HG02938 (cell line): ENCODE data around the gene DVL3.
"Not testable (repeated sequence)": the region's sequence is repeated elsewhere in the genome, so short reads cannot be mapped to it uniquely, and the experiment has no call there.

ENCODE experiments used
- ATAC-seq: cut with Tn5 transposase; IDR thresholded peaks from one replicate; pipeline ENCODE4 v1.9.1; 2021; ENCODE audit warnings: mild to moderate bottlenecking, moderate library complexity; ENCODE audit not compliant: unreplicated experiment

Gene DVL3

GRCh38 chr3:184155644-184156521 is 706 bp downstream of the DVL3 start:
- peak; percentile 37 for ATAC-seq

DNA sequence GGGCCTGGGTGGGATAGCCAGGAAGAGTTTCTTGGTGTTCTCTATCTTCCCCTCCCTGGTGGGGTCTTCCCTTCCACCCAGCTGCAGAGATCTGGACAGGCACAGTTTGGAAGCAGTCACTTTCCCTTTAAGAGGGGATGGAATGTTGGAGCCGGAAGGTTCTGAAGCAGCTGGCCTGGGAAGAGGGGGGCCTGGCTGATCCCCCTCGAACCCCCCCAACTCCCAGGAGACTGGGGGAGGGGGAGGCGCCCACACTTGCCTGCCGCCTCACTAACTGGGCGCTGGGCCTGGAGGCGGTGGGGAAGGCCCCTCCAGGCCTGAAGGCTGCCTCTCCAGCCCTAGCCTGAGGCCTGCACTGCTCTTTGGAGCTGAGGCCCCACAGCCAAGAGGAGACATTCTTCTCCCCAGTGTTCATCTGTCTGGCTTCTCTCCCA is 1.4 kb downstream of the DVL3 start:
- no peak for ATAC-seq

- ATAC-seq: no peak
Measured at GRCh38 chr3:184157206-184157605, 2.0 kb downstream of the DVL3 start.

DNA sequence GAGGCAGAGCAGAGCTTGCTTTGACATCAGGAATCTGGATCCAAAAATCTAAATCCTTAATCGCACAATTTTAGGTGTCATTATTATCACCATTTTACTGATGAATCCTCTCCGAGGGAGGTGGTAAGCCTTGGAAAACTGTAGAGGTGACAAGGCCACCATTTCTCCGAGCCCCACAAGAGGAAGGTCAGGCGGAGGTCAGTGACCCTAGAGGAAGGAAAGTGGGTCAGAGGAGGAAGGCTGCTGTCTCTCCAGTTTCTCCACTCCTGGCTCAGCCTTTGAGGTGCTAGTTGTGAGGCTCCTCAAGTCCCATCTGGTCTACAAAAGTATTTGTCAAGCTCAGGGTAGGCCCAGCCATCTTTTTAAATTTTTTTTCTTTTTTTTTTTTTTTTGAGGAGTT is 3.2 kb downstream of the DVL3 start:
- no peak for ATAC-seq

GRCh38 chr3:184160456-184160855 is 5.3 kb downstream of the DVL3 start:
- peak; percentile 40 for ATAC-seq

GRCh38 chr3:184162571-184163070 is 7.4 kb downstream of the DVL3 start:
- ATAC-seq: not testable (repeated sequence)

DNA sequence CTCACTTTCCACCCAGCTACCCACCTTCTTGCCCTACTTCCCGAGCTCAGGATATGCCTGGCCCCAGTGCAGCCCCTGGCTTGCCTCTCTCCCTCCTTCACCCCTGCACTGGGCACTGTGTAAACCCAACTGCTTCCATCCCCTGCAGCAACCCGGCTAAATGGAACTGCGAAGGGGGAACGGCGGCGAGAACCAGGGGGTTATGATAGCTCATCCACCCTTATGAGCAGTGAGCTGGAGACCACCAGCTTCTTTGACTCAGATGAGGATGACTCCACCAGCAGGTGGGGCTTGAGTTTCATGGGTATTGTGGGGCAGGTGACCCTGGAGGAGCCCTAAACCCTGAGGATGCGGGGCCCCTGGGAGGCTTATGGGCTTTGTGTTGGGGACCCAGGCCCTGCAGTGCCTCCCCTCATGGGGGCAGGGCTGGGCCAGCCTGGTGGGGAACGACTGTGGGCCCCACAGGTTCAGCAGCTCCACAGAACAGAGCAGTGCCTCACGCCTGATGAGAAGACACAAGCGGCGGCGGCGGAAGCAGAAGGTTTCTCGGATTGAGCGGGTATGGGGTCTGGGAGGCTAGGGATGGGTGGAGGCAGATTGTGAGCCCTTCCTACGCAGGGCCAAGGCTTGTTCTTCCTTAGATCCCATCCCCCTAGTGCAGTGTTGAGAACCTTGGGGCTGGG is 9.6 kb downstream of the DVL3 start:
- ATAC-seq: no peak

DNA sequence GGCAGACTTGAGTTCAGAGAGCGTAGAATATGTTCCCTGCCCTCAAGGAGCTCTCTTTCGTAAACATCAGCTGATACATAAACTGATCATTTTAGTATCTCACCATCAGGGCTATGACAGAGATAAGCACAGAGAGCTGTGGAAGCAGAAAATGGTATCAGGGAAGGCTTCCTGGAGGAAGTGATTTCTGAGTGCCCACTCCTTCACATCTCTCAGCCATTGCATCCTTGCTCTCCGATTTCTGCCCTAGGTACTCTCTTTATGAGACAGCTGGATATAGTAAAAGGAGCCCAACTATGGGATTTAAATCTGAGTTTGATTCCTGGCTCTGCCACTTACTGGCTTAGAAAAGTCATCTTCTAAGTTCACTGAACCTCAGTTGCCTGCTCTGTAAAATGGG is 10.4 kb downstream of the DVL3 start:
- no peak for ATAC-seq

DNA sequence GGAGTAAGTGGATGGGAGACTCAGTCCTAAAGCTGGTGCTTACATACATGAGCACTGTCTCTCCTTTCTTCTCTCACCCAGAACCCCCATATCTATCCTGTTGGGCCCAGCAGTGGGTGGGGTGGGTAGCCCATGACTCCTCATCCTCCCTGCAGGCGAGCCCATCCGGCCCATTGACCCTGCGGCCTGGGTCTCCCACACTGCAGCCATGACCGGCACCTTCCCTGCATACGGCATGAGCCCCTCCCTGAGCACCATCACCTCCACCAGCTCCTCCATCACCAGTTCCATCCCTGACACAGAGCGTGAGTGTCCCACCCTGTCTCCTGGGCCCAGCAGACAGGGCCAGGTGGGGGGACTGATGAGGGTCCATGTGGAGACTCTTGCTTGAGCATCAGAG is 11.5 kb downstream of the DVL3 start:
- no peak for ATAC-seq

DNA sequence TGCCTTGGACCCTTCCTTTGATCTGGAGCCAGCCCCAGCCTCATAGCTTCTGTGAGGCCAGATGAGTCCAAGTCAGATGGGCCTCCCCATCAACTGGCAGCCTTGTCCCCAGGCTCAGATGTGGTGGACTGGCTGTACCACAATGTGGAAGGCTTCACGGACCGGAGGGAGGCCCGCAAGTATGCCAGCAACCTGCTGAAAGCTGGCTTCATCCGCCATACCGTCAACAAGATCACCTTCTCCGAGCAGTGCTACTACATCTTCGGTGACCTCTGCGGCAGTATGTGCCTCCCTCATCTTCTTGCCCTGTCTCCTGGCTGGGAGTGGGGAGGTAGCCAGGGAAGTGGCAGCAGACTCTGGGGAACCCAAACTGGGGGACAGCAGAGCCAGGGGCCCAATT is 12.6 kb downstream of the DVL3 start:
- no peak for ATAC-seq

DNA sequence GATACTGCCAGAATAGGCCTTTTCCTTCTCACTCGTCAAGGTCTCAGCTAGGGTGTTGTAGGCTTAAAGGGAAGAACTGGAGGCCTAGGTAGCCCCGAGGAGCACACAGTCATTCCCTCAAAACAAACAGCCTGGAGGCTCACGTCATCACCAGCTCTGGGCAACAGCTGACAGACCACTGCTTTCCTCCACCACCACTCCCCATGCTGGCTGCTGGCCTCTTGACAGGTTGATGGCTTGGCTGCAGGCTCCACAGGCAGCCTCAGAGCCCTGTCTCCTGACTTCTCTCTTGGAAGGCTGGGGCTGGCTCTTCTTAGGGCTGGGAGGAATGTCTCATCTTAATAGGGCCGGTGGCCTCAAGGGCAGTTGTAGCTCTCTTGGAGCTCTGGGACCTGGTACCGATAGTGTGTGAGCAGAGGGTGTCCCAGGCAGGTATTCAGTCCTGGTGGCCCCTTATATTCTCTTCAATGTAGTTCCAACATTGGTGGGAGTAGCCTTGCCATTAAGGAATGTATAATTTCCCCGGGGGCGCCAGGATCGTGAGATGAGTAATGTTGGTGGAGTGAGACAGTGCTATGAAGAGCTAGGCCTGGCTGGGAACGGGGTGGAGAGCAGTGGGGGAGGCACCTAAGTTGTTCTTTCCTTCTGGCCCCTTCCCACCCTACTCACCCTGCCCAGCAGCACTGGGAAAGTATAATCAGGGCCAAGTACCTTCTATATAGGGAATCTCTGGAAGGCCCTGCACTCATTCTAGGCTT is 13.4 kb downstream of the DVL3 start:
- no peak for ATAC-seq

GRCh38 chr3:184169896-184170875 is 15.0 kb downstream of the DVL3 start:
- no peak for ATAC-seq

GRCh38 chr3:184171562-184171961 is 16.4 kb downstream of the DVL3 start:
- ATAC-seq: no peak

- no peak for ATAC-seq
Measured at GRCh38 chr3:184172681-184173373, 17.6 kb downstream of the DVL3 start.

GRCh38 chr3:184173374-184173722 is 18.2 kb downstream of the DVL3 start:
- no peak for ATAC-seq

DNA sequence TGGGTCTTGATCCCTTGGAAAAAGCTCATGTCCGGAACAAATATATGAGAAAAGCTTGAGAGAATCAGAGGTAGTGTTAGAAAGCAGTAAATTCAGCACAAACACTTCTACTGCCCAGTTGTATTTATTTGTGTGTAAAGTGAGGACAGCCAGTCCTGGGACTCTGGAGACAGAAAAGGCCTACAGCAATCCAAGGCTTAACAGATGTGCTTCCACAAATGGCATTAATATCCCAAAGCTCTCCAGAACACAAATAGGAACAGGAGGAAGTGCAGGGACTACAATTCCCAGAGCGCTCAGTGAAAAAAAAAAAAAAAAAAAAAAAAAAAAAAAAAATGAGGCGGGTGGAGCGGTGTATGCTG is 19.1 kb downstream of the DVL3 start:
- ATAC-seq: peak; percentile 4

- peak; percentile 98 for ATAC-seq
Measured at GRCh38 chr3:184174646-184175492, 19.7 kb downstream of the DVL3 start, which contains the start of gene AP2M1. Gene AP2M1 (plus strand): TSS chr3:184174855. CDS start chr3:184176994, 2,139 bp downstream.

- ATAC-seq: no peak
Measured at GRCh38 chr3:184175506-184175905, 20.3 kb downstream of the DVL3 start.

DNA sequence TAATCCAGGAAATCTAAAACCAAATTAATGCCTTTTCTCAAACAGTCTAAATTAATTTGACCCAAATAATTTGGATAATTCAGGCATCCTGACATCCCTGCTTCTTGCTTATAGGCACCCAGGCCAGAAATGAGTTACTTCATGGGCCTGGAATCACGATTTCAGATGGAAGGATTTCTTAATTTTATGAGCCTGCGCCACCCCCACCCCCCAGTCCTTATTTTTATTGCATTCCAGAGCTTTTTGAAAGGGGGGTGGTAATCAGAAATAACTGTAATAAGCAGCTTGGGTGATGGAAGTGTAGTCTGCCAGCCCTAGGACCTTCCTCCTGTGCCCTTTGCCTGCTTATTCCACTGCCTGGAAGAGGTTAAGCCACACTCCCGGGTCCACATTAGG is 20.8 kb downstream of the DVL3 start:
- ATAC-seq: no peak
